Hematopoietic multipotent progenitor cell treated with erythropoietin and hydrocortisone succinate and interleukin-3 and kit ligand, for 17 days (in vitro differentiated cells): ENCODE data around the gene MBP.

Experiments
- DNase-seq: peaks from one replicate; pipeline ENCODE4 v3.0.0-alpha.2; 2015; ENCODE audit warnings: low spot score

MBP gene

DNA sequence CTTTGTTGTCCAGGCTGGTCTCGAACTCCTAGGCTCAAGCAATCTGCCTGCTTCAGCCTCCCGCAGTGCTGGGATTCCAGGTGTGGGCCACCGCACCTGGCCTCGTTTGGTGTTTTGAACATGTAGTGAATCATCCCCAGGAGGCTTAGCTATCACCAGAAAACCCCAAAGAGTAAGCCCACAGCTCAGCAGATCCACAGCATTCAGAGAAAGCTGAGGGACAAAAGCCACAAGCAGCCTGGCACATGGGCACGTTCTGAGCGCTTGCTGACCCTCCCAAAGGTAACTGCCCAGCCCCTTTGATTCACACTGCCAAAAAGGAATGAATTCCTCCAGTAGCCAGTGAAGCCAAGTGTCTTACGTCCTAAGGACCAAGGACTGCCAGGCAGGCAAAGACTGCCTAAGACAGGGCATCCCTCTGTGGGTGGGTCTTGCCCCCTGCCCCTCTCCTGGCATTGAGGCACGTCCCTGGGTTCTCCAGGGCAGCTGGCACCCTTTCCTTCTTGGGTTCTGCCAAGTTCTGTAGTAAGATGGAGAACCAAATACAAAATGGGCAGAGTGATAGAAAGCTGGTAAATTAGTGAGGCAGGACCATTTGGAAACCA lies 31.7 kb downstream of the MBP start:
- no peak for DNase-seq

DNA sequence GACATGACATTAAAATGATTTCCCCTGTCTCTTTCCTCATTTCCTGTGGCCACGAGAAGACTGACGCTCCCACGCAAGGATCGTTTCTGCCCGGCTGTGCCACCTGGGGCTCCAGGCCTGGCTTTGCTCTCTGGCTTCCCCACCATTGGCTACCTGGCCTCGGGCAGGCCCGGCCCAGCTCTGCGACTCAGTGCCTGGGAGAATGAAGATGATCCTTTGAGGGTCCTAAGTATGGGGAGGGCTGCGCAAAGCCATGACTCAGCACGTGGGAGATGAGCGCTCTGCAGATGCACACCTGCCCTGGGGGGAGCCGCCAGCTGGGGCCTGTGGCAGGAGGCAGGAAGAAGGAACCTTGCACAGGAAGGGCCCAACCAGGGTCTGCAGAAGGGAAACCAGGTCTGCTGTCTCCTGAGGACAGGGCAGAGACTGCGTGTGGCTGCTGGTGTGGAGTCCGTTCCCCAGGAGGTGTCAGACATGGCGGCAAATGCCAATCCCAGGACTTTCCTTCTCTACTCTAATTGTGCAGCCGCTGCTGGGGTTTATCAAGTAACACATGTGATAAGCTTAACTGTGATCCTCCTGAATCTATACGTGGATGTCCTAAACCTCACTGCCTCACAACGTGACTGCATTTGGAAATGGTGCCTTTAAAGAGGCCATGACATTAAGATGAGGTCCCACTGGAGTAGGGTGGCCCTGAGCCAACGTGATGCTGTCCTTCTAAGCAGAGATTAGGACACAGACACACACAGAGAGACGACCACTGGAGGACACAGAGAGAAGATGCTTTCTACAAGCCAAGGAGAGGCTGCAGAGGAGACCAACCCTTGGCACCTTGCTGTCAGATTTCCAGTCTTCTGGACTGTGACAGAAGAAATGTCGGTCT lies 32.9 kb downstream of the MBP start:
- DNase-seq, result no peak

DNA sequence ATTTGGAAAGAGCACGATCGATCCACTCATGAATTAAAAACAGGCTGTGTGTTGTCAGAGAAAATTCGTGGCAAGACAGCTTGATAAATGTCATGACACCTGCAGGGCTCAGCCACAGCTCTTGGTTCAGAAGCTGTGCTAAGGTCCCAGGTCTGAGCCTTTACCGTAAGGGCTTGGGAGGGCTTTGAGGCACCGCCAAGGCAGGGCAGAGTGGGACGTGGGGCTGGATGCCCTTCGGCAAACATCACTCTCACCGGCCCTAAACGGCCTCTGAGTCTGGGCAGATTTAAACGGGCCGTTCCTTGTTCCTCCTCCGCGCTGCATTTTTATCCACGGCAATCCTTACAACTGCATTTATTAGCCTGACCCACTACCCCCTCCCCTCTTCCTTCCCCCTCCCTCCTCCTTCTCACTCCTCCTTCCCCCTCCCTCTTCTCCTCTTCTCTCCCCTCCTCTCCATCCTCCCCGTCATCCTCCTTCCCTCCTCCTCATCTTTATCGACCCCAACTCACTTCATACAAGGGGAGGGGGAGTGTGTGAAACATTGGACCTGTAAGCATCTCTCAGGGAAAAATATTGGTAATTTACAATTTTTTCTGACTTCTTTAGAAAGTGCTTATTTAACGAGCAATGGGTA lies 33.9 kb downstream of the MBP start:
- DNase-seq, result no peak

DNA sequence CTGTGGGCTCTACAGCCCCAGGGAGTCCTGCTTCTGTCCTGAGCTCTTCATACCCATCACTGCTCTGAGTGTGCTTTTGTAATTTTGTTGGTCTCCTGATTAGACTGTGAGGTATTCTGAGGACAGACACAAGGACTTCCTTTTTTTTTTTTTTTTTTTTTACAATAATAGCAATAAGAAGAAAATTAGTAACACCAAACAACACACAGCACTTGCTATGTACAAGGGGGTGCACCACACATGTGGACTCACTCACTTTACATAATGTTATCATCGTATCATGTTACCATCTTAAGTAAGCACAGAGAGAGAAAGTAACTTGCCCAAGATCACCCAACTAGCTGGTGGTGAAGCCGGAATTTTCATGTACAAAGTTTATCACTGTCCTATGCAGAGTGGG lies 34.6 kb downstream of the MBP start:
- DNase-seq, result no peak

DNA sequence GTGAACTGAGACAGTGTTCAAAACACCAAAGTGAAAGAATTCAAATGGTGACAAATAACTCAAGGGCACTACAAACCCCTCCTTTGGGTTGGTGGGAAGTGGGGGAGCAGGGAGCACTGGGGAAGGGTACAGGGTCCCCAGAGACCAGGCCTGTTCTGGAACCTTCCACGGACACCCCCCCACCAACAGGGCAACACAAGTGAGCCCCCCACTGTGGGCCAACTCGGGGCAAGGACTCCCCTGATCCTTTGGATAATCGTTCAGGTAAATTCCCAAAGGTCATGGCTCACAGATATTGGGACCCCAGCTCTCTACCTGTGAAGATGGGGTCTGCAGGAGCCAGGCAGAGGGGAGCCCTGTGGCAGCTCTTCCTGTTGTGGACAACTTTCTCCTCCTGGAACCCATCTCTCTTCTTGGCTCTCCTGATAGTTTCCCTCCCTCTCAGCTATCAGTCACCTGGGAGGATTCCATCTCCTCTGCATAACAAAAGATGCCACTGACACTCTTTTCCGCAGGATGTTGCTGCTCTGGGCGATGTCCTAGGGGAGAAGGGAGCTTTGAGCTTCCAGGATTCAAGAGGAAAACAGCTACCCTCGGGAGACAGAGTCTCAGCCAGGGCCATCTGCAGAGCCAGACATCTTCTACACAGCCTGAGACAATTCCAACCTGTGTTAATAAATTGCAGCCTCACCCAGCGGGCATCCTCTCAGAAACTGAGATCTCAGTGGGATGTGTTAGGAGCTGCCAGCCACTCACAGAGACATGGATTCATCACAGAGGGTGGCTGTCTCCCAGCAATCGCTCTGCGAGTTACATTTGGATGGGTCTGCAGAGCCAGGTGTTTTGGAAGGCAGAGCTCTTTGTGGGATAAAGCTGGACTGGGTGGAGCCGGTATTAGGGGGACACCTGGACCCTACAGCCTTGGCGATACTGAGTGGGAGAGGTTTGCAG lies 35.4 kb downstream of the MBP start:
- no peak for DNase-seq

DNA sequence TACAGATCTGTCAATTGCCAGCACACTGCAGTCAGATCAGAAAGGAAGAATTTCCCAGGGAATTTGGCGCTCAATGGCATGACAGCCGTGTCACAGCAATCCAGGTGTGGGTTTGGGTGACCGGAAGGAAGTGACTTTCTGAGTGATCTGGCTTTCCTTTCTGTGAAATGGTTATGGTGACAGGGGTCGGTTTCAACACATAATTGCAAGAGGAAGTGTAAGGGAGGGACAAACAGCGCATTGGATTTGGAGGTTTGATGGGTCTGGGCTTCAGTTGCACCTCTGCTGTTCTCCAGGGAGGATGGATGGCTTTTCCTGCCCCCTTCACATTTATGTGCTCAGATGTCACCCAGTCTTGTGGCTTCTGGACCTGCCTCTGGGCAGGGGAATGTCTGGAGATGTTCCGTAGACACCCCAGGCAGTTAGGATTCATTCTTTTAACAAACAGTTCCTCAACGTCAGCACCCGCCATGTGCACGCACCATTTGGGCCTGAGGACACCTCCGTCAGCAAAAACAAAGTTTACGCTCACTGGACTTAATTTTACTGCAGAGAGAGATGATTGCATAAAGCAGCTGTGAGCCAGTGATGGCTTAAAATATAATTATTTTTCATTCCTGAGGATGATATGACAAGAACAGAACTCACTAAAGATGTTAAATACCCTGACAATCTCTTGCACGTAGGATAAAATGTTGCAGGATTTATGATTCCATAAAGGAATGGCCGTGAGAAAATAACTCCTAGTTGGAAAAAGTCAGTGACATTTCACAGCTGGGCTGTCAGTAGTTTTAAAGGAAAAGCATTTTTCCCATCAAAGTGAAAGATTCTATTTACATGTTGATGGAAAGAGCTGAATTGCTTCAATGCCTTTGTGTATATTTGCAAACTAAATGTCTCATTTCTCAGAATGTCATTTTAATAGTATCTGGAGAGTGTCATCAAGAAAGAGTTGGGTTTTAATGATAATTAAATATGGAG lies 36.9 kb downstream of the MBP start:
- DNase-seq, result no peak

DNA sequence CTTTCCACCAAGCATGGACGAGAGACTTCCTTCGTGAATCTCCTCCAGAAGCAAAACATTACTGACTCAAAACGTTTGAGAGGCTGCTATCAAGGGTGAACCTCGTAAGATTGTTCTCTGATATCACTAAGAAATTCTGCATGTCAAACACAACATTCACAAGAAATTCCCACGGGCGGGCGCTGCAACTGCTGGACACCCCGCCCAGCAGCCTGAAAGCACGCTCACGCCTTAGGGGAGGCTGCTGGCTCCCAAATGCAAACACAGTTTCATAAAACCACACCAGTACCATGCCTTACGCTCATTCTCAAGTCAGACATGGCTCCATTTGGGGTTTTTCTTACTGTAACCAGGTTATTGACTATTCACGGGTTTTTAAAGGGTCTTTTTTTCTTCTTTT lies 39.0 kb downstream of the MBP start:
- no peak for DNase-seq

DNA sequence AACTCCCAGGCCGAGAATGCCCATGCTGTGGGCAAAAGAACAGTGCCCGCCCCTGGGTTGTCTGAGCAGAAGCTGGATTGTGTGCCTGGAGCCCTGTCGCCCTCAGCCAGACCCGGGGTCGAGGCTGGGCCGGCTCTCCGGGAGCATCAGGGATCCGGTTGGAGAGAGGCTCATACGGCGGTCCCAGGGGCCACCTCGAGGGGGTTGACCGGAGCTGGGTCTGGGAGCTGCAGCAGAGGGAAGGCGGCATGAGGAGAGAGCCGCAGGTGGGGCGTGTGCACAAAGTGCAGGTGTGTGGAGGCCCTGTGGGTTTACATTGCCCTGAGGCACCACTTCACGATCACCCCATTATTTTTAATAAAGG lies 39.5 kb downstream of the MBP start:
- no peak for DNase-seq

DNA sequence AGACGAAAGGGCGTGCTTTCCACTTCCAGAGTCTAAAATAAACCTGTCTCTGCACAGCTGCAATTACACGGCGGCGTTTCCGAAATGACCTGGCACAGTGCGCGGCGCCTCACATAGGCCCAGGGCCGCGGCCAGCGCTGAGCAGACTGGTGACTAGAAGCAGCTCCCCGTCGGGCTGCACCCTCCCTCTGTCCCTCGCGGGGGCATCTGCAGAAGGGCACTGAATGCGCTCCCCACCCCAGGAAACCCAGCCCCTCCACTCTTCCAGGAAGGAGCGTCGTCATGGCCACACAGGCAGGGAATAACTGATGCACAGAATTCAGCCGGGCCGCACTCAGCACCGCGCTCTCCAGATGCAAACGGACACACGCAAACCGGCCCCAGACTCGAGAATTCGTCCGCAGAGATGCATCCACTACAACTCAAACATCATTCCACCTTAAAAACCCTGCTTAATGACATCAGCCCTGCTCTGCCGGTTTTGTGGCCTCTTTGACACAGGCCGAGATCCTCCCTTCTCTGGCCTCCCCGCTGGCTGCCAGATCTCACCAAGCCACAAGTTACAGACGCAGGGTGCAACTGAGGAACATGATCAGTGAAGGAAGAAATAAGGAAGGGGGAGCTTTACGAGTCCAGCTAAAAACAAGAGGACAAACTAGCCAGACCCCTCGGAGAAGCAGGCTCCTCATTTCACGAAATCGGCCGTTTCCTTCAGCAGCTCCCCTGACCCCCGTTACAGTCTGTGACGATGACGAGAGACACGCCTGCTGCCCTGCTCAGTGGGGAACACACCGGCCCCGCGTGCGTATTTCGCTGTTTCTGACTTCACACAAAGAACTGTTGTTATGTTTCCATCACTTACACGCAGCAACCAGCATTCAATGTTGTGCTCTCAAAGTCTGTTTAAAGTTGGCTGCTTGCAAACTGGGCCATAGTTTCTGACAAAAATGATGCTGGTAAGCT lies 40.2 kb downstream of the MBP start:
- no peak for DNase-seq

DNA sequence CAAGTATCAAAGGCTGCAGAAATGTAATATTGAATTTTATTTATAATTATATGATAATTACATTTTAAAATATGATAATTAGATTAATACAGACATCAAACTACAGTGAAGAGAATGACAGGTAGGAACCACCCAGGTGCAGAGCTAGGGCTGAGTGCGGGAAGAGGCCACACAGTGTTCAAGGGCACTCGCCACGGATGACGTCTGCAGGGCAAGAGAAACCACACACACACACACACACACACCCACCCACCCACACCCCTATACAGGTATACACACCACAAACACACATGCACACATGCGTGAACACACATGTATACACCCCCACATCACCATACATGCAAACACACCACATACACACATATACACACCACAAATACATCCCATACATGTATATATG lies 41.2 kb downstream of the MBP start:
- no peak for DNase-seq

DNA sequence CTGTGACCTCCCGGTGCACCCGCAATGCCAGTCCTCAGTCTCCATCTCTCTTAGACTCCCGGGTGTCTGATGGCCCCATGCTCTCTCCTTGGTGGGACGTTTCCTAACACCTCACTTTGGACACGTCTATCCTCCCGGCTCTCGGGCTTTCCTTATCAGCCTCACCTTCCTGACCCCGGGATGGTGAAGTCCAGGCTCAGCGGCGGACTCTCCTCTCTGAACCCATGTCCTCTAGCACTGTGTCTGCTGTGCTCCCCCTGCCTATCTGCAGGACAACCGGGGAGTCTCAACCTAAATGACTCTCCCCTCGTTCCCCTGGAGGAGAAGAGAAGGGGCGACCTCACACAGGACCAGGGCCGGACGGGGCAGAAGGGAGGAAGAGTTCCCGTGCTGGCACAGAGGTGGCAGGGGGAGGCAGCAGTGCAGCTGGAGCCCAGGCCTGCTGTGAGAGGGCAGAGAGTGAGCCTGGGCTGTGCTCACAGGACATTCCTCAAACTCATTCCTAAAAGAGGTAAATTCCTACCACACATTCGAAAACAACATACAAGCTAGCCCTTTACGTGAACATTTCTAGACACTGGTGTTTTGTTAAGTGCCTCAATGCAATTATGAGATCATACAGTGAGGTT lies 41.9 kb downstream of the MBP start:
- DNase-seq, result no peak

DNA sequence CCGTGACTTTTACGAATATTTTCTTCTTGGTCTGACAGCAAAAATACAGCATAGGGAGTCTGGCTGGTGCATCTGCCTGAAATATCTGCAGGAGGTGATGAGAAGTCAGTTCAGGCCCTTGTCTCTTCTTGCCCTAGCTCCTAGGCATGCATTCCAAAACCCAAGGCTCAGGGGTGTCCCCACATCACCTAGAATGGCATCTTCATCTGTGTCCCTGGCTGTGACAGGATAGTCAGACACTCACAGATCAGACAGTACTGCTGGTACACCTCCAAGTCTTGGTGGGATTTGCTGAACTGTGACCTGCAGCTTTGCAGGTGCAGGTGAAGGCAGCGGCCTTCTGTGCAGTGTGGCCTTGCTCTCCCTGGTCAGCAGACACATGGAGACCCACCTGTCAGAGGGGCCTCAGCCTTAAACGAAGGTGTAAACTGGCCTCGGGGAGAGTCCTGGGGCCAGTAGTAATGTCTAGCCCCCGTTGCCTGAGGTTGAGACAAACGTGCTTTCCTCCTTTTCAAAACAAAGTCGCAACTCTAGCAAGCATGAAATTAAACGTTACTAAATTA lies 42.8 kb downstream of the MBP start:
- DNase-seq, result no peak

DNA sequence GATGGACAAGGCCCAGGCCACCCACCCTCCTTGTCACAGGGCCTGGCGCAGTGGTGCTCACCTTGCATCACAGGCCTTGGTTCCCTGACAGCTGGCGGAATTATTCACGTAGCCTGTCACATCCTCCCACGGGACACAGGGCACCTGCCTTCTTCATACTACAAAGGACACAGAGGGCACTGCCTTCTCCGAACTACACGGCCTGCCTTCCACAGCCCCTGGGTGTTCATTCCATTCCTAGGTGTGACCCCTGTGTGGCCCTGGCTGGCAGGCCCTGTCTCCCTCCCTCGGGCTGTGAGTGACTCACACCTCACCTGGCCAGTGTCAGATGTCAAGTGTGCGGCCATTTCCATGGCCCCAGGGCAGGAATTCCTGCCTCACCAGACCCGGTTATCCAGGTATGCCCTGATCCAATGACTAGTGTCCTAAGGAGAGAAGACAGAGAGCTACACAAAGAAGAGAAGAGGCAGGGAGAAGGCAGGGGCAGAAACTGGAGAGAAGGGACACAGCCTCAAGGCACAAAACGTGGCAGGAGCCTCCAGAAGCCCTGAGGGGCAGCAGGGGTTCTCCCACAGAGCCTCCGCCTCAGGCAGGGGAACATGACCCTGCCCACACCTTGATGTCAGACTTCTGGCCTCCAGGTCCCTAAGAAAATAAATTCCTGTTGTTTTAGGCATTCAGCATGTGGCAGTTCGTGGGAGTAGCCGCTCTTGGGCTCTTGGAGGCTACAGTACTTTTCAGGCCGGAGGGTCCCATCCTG lies 43.4 kb downstream of the MBP start:
- DNase-seq, result no peak

DNA sequence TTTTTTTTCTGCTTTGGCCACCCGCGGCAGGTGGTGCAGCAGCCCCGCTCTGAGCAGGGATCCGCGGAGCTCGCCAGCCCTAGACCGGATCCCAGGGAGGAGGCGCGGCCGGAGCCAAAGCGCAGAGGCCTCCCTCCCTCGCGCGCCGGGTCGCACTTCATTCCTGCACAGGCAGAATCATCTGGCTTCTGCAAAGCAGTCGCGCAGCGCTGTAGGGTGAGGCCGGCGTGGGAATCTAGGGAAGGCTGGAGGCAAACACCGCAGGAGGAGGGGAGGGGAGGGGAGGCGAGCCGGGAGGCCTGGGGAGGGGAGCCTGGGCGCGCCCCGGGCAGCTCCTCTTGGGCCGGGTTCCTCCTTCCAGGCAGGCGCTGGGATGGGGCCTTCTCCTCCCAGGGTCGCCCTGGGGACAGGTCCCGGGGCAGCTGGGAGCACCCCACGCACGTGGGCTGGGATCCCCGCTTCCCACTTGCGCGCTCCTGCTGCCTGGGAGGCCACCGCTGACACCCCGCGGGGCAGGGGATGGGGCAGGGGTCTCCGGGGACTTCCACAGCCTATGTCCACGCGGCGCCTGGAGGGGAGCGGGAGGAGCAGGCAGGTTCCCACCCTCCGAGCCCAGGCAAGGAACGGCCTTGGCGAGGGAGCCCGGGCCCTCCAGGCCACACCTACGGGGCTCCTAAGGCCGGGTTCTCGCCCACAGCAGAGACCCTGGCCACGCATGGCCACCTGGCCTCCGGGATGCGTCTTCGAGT lies 45.0 kb downstream of the MBP start:
- DNase-seq, result no peak

DNA sequence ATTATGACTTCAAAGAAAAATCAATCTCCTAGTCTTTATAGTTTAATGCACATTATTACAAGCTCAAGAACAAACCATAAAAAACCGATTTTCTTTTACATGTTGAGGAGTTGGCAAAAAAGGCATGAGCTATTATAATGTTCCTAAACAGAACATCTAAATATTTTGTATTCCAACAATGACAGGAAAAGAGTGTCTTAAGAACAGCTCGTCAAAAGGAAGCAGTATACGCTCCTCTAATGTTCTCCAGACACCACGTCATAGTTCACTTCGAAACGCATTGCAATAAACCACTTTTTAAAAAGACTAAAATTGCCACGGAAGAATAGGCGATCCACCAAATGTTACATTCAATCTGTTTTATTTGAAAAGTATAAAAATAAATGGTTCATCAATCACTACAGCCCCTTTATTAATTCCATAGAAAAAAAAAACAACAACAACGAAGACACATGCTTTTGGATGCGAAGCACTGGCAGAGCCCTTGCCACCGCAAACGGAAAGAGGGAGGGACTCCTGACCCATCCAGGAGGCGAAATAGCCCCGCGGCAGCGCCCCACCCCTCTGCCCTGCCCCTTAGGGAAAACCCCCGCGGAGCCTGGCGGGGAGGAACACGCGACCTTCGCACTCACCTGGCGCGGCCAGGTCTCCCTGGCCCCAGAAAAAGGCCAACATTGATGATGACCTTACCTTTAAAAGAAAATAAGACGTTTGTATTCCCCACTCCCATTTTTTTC lies 45.8 kb downstream of the MBP start:
- no peak for DNase-seq

DNA sequence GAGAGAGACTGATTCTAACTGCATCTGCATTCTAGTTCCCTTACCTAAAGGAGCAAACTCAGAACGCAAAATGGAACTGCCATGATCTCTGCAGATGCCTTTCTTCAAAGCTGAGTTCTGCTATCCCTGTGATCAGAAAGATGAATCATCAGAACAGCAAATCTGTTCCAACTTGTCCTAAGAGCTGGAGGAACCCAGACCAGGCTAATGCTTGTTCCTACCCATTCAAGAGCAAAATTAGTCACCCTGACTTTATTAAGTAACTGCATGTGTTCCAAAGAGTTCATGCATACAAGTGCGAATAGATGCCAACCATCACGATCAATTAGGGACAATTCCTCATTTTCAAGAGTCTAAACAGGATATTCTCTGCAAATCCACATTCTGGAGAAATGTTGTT lies 46.5 kb downstream of the MBP start:
- DNase-seq, result no peak

DNA sequence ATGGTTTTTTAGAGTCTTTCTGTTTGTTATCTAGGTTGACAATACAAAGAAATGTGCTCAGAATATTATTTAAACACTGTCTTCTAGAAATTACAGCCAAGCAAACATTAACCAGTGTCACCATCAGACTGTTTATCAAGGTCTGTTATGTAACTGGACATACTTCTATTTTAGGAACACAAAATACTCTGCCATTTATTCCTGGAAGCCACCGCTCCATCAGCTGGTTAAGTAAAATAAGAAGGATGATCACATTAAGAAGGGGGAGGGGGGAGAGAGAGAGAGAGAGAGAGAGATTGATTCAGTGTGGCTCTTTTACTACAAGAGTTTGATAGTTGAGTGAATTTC lies 47.9 kb downstream of the MBP start:
- no peak for DNase-seq
